Anterior cingulate cortex (tissue), 58 donors: ENCODE measurements around the gene ST7L.

Experiments
- DNase-seq, 58 donors: peaks; one replicate each; lab custom pipeline; 2025; lab: John Stamatoyannopoulos, UW

The ST7L gene

GRCh38 chr1:112518186-112518585 is 100.8 kb downstream of the ST7L start:
- DNase-seq, result no peak

GRCh38 chr1:112517646-112518045 is 101.3 kb downstream of the ST7L start:
- DNase-seq, result no peak

- no peak for DNase-seq
Observed at GRCh38 chr1:112517231-112517630, 101.7 kb downstream of the ST7L start.

- no peak for DNase-seq
Observed at GRCh38 chr1:112516141-112516540, 102.8 kb downstream of the ST7L start.

GRCh38 chr1:112515311-112516009 is 103.5 kb downstream of the ST7L start:
- no peak for DNase-seq

- peak in 4 of 58 donors; percentile 13 to 34 (median 24) for DNase-seq
Observed at GRCh38 chr1:112514901-112515300, 104.0 kb downstream of the ST7L start.

- no peak for DNase-seq
Observed at GRCh38 chr1:112513112-112513870, 105.7 kb downstream of the ST7L start.

GRCh38 chr1:112511897-112512296 is 107.0 kb downstream of the ST7L start:
- no peak for DNase-seq

- no peak for DNase-seq
Observed at GRCh38 chr1:112510340-112510739, 108.6 kb downstream of the ST7L start.

GRCh38 chr1:112509660-112510178 is 109.2 kb downstream of the ST7L start:
- no peak for DNase-seq

GRCh38 chr1:112509005-112509659 is 109.8 kb downstream of the ST7L start:
- no peak for DNase-seq

- DNase-seq, result peak in 13 of 58 donors; percentile 11 to 45 (median 23)
Observed at GRCh38 chr1:112508278-112509004, 110.5 kb downstream of the ST7L start, which contains the start of gene WNT2B. WNT2B (plus strand) TSS chr1:112508965; CDS start chr1:112509263, 298 bp downstream.

- no peak for DNase-seq
Observed at GRCh38 chr1:112507921-112508277, 111.0 kb downstream of the ST7L start.

- no peak for DNase-seq
Observed at GRCh38 chr1:112507336-112507735, 111.6 kb downstream of the ST7L start.

- DNase-seq, result no peak
Observed at GRCh38 chr1:112506731-112507130, 112.2 kb downstream of the ST7L start.

GRCh38 chr1:112506306-112506705 is 112.6 kb downstream of the ST7L start:
- no peak for DNase-seq

GRCh38 chr1:112505878-112506277 is 113.1 kb downstream of the ST7L start:
- DNase-seq, result no peak

- DNase-seq, result no peak
Observed at GRCh38 chr1:112505400-112505785, 113.5 kb downstream of the ST7L start.

GRCh38 chr1:112504661-112505399 is 114.1 kb downstream of the ST7L start:
- DNase-seq, result no peak
